HepG2 (cell line): ENCODE data around the gene ACP2. TPM values are rescaled to one million over a fixed set of nuclear protein-coding genes. Genes with fewer than 3 reads are reported as not detected.

Source experiments
- ARNT ChIP-seq: fragments of 450-650 bp; IDR thresholded peaks from 2 replicates; pipeline ENCODE4 v1.6.1; 2017
- GATAD2A ChIP-seq: IDR thresholded peaks from 2 replicates; pipeline ENCODE4 v1.6.1; 2016
- HNRNPL ChIP-seq: fragments of 200-400 bp; formaldehyde crosslinking; IDR thresholded peaks from 2 replicates; pipeline ENCODE4 v1.6.1; 2017; ENCODE audit warnings: mild to moderate bottlenecking, low read depth, low read length
- ZBTB43 ChIP-seq: sonication (generic); formaldehyde crosslinking; conservative IDR thresholded peaks from 2 replicates; pipeline ENCODE4 v1.4.0; 2020; ENCODE audit warnings: missing genetic modification reagents
- polyA plus RNA-seq, 8 experiments: library from polyadenylated mRNA; depleted of rRNA in 3 of 8; stranded (reverse) in 7 of 8; unstranded in 1 of 8; fragments of >200 nt; fragmentation: Illumina TruSeq in 4 of 8; extraction: Trizol in 4 of 8; gene quantifications; 2 replicates each; pipeline versions ENCODE4 v1.2.1 to v1.2.3, GENCODE V29; 2011 to 2016; ENCODE audit warnings: low read depth in 4 of 8, missing spikeins in 1 of 8, mixed read lengths in 1 of 8; ENCODE audit not compliant: insufficient read depth in 1 of 8
- total RNA-seq, 5 experiments: library from RNA; depleted of rRNA; stranded (reverse); fragments of >200 nt; fragmentation: Illumina TruSeq; extraction: Trizol; gene quantifications; 2 replicates each; pipeline ENCODE4 v1.2.3, GENCODE V29; 2016; ENCODE audit warnings: low read depth in 1 of 5
- TF ChIP-seq, protein P1 (sequence below), 2 experiments: sonication (generic) in 1 of 2; formaldehyde crosslinking in 1 of 2; IDR thresholded peaks; 2 replicates each; pipeline versions ENCODE4 v1.4.0 to v1.6.1; 2018 to 2020; ENCODE audit warnings: missing genetic modification reagents in 2 of 2, borderline replicate concordance in 1 of 2, low read depth in 1 of 2, mild to moderate bottlenecking in 1 of 2, missing biosample characterization in 1 of 2
- TF ChIP-seq, protein P2 (sequence below): sonication (generic); formaldehyde crosslinking; IDR thresholded peaks from 2 replicates; pipeline ENCODE4 v1.5.0; 2020; ENCODE audit warnings: mild to moderate bottlenecking, missing genetic modification reagents, borderline replicate concordance
- TF ChIP-seq, protein P3 (sequence below): sonication (generic); formaldehyde crosslinking; IDR thresholded peaks from 2 replicates; pipeline ENCODE4 v1.8.1; 2022; ENCODE audit warnings: low read depth, mild to moderate bottlenecking, missing genetic modification reagents
- TF ChIP-seq, protein P4 (sequence below): sonication (generic); formaldehyde crosslinking; IDR thresholded peaks from 2 replicates; pipeline ENCODE4 v1.4.0; 2020; ENCODE audit warnings: mild to moderate bottlenecking, missing genetic modification reagents

ACP2 gene
- total and polyA plus RNA-seq, 2 of the 13 experiments (the other 11 are each of a cell fraction or from before 2014, with no cell fraction given): 17.7 to 20.2 TPM

DNA sequence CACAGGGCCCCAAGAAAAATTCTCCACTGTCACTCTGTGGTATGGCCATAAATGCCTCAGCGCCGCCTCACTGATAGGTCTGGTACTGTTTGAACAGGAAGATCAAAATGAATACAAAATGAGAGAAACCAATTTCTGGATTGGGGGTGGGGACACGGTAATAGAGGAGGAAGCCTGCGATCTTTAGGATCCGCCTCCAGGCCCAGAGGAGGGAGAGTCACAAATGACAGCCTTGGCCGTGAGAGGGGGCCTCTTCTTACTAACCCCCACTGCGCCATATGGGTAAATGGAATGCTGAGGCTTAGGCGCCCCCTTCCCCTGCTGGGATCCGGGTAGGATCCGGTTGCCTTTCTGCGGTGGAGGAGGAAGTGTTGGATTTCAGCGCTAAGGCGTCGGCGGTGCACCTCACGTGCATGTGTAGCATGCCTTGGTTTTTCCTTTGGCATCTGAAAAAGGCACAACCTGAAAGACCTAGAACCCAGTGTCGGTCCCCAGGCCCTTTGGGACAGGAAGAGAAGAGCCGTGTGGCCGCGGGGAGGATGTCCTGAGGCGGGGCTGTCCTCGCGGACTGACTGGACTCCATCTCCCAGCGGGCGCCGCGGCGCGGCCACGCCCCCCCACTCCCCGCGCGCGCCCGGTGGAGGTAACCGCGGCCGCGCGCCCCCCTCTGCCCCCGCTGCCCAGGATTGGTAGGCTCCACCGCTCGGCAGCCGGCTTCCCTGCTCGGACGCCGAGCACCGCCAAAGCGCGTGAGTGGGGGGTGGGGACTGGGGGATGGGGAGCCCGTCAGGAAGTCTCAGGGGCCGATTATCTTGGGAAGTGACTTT is 20.6 kb upstream of the ACP2 start (continued):
- TF ChIP-seq ZBTB43 (CRISPR knock-in tag) (0 out of 2 replicates have a peak, but pooled peaks have one; percentile 42), HNRNPL (no peak), GATAD2A (CRISPR knock-in tag) (peak; percentile 56), ARNT (no peak)
- TF ChIP-seq, protein P1, sequence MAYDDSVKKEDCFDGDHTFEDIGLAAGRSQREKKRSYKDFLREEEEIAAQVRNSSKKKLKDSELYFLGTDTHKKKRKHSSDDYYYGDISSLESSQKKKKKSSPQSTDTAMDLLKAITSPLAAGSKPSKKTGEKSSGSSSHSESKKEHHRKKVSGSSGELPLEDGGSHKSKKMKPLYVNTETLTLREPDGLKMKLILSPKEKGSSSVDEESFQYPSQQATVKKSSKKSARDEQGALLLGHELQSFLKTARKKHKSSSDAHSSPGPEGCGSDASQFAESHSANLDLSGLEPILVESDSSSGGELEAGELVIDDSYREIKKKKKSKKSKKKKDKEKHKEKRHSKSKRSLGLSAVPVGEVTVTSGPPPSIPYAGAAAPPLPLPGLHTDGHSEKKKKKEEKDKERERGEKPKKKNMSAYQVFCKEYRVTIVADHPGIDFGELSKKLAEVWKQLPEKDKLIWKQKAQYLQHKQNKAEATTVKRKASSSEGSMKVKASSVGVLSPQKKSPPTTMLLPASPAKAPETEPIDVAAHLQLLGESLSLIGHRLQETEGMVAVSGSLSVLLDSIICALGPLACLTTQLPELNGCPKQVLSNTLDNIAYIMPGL (CRISPR knock-in tag; IDR thresholded peaks at IDR 0.05; ENCODE audit: borderline replicate concordance in 1 of 2, low read depth in 1 of 2): 0 out of 4 replicates have a peak, but pooled peaks of 1 of the 2 experiments have one; percentile 43
- TF ChIP-seq, protein P2, sequence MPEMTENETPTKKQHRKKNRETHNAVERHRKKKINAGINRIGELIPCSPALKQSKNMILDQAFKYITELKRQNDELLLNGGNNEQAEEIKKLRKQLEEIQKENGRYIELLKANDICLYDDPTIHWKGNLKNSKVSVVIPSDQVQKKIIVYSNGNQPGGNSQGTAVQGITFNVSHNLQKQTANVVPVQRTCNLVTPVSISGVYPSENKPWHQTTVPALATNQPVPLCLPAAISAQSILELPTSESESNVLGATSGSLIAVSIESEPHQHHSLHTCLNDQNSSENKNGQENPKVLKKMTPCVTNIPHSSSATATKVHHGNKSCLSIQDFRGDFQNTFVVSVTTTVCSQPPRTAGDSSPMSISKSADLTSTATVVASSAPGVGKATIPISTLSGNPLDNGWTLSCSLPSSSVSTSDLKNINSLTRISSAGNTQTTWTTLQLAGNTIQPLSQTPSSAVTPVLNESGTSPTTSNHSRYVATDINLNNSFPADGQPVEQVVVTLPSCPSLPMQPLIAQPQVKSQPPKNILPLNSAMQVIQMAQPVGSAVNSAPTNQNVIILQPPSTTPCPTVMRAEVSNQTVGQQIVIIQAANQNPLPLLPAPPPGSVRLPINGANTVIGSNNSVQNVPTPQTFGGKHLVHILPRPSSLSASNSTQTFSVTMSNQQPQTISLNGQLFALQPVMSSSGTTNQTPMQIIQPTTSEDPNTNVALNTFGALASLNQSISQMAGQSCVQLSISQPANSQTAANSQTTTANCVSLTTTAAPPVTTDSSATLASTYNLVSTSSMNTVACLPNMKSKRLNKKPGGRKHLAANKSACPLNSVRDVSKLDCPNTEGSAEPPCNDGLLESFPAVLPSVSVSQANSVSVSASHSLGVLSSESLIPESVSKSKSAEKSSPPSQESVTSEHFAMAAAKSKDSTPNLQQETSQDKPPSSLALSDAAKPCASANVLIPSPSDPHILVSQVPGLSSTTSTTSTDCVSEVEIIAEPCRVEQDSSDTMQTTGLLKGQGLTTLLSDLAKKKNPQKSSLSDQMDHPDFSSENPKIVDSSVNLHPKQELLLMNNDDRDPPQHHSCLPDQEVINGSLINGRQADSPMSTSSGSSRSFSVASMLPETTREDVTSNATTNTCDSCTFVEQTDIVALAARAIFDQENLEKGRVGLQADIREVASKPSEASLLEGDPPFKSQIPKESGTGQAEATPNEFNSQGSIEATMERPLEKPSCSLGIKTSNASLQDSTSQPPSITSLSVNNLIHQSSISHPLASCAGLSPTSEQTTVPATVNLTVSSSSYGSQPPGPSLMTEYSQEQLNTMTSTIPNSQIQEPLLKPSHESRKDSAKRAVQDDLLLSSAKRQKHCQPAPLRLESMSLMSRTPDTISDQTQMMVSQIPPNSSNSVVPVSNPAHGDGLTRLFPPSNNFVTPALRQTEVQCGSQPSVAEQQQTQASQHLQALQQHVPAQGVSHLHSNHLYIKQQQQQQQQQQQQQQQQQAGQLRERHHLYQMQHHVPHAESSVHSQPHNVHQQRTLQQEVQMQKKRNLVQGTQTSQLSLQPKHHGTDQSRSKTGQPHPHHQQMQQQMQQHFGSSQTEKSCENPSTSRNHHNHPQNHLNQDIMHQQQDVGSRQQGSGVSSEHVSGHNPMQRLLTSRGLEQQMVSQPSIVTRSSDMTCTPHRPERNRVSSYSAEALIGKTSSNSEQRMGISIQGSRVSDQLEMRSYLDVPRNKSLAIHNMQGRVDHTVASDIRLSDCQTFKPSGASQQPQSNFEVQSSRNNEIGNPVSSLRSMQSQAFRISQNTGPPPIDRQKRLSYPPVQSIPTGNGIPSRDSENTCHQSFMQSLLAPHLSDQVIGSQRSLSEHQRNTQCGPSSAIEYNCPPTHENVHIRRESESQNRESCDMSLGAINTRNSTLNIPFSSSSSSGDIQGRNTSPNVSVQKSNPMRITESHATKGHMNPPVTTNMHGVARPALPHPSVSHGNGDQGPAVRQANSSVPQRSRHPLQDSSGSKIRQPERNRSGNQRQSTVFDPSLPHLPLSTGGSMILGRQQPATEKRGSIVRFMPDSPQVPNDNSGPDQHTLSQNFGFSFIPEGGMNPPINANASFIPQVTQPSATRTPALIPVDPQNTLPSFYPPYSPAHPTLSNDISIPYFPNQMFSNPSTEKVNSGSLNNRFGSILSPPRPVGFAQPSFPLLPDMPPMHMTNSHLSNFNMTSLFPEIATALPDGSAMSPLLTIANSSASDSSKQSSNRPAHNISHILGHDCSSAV (CRISPR knock-in tag): no peak
- TF ChIP-seq, protein P3, sequence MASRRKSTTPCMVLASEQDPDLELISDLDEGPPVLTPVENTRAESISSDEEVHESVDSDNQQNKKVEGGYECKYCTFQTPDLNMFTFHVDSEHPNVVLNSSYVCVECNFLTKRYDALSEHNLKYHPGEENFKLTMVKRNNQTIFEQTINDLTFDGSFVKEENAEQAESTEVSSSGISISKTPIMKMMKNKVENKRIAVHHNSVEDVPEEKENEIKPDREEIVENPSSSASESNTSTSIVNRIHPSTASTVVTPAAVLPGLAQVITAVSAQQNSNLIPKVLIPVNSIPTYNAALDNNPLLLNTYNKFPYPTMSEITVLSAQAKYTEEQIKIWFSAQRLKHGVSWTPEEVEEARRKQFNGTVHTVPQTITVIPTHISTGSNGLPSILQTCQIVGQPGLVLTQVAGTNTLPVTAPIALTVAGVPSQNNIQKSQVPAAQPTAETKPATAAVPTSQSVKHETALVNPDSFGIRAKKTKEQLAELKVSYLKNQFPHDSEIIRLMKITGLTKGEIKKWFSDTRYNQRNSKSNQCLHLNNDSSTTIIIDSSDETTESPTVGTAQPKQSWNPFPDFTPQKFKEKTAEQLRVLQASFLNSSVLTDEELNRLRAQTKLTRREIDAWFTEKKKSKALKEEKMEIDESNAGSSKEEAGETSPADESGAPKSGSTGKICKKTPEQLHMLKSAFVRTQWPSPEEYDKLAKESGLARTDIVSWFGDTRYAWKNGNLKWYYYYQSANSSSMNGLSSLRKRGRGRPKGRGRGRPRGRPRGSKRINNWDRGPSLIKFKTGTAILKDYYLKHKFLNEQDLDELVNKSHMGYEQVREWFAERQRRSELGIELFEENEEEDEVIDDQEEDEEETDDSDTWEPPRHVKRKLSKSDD (CRISPR knock-in tag): no peak
- TF ChIP-seq, protein P4, sequence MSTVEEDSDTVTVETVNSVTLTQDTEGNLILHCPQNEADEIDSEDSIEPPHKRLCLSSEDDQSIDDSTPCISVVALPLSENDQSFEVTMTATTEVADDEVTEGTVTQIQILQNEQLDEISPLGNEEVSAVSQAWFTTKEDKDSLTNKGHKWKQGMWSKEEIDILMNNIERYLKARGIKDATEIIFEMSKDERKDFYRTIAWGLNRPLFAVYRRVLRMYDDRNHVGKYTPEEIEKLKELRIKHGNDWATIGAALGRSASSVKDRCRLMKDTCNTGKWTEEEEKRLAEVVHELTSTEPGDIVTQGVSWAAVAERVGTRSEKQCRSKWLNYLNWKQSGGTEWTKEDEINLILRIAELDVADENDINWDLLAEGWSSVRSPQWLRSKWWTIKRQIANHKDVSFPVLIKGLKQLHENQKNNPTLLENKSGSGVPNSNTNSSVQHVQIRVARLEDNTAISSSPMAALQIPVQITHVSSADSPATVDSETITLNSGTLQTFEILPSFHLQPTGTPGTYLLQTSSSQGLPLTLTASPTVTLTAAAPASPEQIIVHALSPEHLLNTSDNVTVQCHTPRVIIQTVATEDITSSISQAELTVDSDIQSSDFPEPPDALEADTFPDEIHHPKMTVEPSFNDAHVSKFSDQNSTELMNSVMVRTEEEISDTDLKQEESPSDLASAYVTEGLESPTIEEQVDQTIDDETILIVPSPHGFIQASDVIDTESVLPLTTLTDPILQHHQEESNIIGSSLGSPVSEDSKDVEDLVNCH: no peak
